Kidney epithelial cell (primary cell): ENCODE measurements around the gene ZPBP. TPM values are rescaled to one million over a fixed set of nuclear protein-coding genes. Genes with fewer than 3 reads are reported as not detected.

Source experiments
- DNase-seq: peaks from one replicate; pipeline ENCODE4 v3.0.0-alpha.2; 2010; ENCODE audit warnings: low read depth
- H3K27me3 ChIP-seq: 2 replicates; pipeline ENCODE4 v1.6.0; 2011; ENCODE audit warnings: low read length; ENCODE audit not compliant: control insufficient read depth, insufficient read depth
- H3K36me3 ChIP-seq: 2 replicates; pipeline ENCODE4 v1.5.1; 2011; ENCODE audit warnings: low read length; ENCODE audit not compliant: control insufficient read depth, insufficient read depth
- H3K4me3 ChIP-seq: 2 replicates; pipeline ENCODE4 v1.5.1; 2011; ENCODE audit warnings: low read depth, mild to moderate bottlenecking, control low read depth, low read length
- total RNA-seq: library from RNA; depleted of rRNA; stranded (reverse); fragments of >200 nt; gene quantifications from 2 replicates; pipeline ENCODE4 v1.2.3, GENCODE V29; 2015
- TF ChIP-seq, protein P1 (sequence below): IDR thresholded peaks from 2 replicates; pipeline ENCODE4 v1.5.1; 2011; ENCODE audit warnings: mild to moderate bottlenecking, moderate library complexity, low read length, control low read depth, inconsistent platforms; ENCODE audit not compliant: insufficient read depth, poor library complexity, severe bottlenecking

Gene ZPBP
- total RNA-seq, 1 donor from 2014 or later, result 0.13 TPM

DNA sequence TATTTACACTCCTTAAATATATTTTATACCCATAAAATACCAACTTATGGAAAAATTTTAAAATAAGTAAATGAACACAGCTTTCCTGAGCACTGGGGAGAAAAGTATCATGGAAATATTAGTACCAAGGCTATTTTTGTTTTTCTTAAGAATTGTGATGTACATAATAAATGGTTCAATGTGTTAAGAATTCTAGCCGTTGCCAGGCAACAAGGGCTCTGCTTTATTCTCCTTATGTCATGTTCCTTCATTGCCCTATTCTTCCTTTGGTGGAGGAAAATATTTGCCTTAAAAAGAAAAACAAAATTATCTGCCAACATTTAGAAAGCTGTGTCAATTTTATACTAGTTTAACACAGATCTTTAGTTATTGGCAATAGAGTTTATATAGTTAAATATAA lies 2.6 kb upstream of the ZPBP start:
- TF ChIP-seq, protein P1, sequence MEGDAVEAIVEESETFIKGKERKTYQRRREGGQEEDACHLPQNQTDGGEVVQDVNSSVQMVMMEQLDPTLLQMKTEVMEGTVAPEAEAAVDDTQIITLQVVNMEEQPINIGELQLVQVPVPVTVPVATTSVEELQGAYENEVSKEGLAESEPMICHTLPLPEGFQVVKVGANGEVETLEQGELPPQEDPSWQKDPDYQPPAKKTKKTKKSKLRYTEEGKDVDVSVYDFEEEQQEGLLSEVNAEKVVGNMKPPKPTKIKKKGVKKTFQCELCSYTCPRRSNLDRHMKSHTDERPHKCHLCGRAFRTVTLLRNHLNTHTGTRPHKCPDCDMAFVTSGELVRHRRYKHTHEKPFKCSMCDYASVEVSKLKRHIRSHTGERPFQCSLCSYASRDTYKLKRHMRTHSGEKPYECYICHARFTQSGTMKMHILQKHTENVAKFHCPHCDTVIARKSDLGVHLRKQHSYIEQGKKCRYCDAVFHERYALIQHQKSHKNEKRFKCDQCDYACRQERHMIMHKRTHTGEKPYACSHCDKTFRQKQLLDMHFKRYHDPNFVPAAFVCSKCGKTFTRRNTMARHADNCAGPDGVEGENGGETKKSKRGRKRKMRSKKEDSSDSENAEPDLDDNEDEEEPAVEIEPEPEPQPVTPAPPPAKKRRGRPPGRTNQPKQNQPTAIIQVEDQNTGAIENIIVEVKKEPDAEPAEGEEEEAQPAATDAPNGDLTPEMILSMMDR, result no peak
- no peak for DNase-seq
- Histone ChIP-seq H3K36me3 (no peaks in the 10 kb centered on the region), H3K27me3 (no peaks in the 10 kb centered on the region), H3K4me3 (no peak overlapping the region)

DNA sequence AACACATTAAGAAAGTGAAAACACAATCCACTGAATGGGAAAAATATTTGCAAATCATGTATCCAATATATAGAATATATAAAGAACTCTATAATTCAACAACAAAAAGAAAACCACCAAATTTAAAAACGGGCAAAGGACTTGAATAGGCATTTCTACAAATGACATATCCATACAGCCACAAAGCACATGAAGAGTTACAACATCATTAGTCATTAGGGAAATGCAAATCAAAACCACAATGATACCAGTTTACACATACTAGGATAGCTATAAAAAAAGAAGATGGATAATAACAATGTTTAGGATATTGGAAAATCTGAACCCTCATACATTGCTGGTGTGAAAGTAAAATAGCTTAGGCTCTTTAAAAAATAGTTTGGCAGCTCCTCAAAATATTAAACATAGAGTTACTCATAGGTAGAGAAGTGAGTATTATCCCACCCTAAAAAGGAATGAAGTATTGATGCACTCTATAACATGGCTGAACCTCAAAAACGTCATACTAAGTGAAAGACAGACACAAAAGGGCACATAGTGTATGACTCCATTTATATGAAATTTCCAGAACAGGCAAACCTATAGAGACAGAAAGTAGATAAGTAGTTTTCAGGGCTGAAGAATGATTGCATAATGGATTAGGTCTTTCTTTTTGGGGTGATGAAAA lies 4.5 kb downstream of the ZPBP start:
- Histone ChIP-seq H3K27me3 (peaks cover 4% of the 10 kb centered on the region), H3K4me3 (no peak overlapping the region), H3K36me3 (no peaks in the 10 kb centered on the region)
- no peak for DNase-seq
- TF ChIP-seq, protein P1, result no peak

DNA sequence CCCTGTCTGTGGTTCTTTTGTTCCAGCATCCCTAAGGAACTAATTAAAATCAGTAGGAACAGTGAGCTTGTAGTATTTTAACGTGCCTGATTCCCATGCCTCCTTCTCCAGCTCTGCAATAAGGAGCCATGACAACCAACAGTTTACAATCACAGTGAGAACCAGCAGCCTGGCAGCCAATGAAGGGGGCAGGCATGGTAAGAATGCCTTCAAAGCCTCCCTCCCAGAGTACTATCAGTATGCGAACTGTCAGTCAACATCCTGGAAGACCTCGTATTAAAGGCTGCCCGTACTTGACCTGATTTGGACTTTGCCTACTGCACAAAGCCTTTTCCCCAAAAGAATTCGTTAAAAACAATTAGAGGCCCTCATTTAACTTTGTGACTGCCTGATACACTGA lies 7.7 kb downstream of the ZPBP start:
- DNase-seq, result no peak
- H3K27me3 ChIP-seq, result peaks cover 4% of the 10 kb centered on the region
- H3K36me3 ChIP-seq, result no peaks in the 10 kb centered on the region
- TF ChIP-seq, protein P1, result no peak
- no peak overlapping the region for H3K4me3 ChIP-seq

DNA sequence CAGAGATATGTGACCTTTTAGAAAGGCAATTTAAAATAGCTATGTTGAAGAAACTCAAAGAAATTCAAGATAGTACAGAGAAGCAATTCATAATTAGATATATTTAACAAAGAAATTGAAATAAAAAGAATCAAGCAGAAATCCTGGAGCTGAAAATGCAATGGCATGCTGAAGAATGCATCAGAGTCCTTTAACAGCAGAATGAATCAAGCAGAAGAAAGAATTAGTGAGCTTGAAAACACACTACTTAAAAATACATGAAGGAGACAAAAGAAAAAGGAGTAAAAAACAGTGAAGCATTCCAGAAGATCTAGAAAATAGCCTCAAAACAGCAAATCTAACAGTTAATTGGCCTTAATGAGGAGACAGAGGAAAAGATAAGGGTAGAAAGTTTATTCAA lies 20.0 kb downstream of the ZPBP start:
- Histone ChIP-seq H3K4me3 (no peak overlapping the region), H3K27me3 (no peaks in the 10 kb centered on the region), H3K36me3 (no peaks in the 10 kb centered on the region)
- TF ChIP-seq, protein P1, result no peak
- no peak for DNase-seq

DNA sequence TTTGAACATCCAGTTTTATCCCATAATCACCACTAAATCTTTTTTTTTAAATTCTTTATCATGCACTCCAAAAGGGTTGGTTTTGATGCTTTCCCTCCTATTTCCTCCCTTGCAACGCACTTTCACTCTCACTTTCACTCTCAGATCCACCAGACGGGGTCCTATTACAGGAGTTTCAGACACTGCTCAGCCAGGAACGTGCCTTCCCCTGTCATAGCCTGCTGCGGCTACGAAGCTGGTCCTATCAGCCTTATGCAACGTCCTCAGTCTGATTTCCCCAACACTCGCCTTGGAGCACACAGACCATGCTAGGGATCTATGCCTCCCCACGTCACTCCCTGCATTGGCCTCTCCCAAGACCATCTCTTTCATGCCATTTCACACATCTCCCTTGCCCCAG lies 23.4 kb downstream of the ZPBP start:
- DNase-seq, result no peak
- Histone ChIP-seq H3K36me3 (no peaks in the 10 kb centered on the region), H3K27me3 (no peaks in the 10 kb centered on the region), H3K4me3 (peak overlapping the region; percentile 13)
- TF ChIP-seq, protein P1, result no peak
